Hepatocyte (in vitro differentiated cells): ENCODE measurements around the gene TNFSF15. TPM values are rescaled to one million over a fixed set of nuclear protein-coding genes. Genes with fewer than 3 reads are reported as not detected.

Experiments
- DNase-seq: peaks from one replicate; pipeline ENCODE4 v3.0.0-alpha.2; 2016; ENCODE audit warnings: low spot score
- H2AFZ ChIP-seq: fragments of 200-600 bp; sonication (generic); 2 replicates; pipeline ENCODE4 v1.6.0; 2016; ENCODE audit warnings: antibody characterized with exemption, mild to moderate bottlenecking
- H3K27ac ChIP-seq: fragments of 200-600 bp; sonication (generic); 2 replicates; pipeline ENCODE4 v1.5.1; 2016; ENCODE audit warnings: mild to moderate bottlenecking
- H3K27me3 ChIP-seq: fragments of 200-600 bp; sonication (generic); 2 replicates; pipeline ENCODE4 v1.6.1; 2016
- H3K36me3 ChIP-seq: fragments of 200-600 bp; sonication (generic); replicated peaks from 2 replicates; pipeline ENCODE4 v1.5.1; 2016; ENCODE audit warnings: low read depth; ENCODE audit not compliant: insufficient read depth
- H3K4me1 ChIP-seq: fragments of 200-600 bp; sonication (generic); 2 replicates; pipeline ENCODE4 v1.5.1; 2016; ENCODE audit warnings: mild to moderate bottlenecking, moderate library complexity; ENCODE audit not compliant: insufficient read depth
- H3K4me2 ChIP-seq: fragments of 200-600 bp; sonication (generic); 2 replicates; pipeline ENCODE4 v1.6.0; 2016
- H3K4me3 ChIP-seq: fragments of 200-600 bp; sonication (generic); 2 replicates; pipeline ENCODE4 v1.5.1; 2016; ENCODE audit warnings: mild to moderate bottlenecking
- H3K79me2 ChIP-seq: fragments of 200-600 bp; sonication (generic); 2 replicates; pipeline ENCODE4 v1.6.0; 2017; ENCODE audit warnings: mild to moderate bottlenecking
- H3K9me2 ChIP-seq: fragments of 200-600 bp; sonication (generic); replicated peaks from 2 replicates; pipeline ENCODE4 v1.6.0; 2017; ENCODE audit warnings: mild to moderate bottlenecking; ENCODE audit not compliant: insufficient read depth
- H3K9me3 ChIP-seq: fragments of 200-600 bp; sonication (generic); 2 replicates; pipeline ENCODE4 v1.5.1; 2016; ENCODE audit warnings: low read depth, mild to moderate bottlenecking
- H4K20me1 ChIP-seq: fragments of 200-600 bp; sonication (generic); 2 replicates; pipeline ENCODE4 v1.6.0; 2016; ENCODE audit warnings: mild to moderate bottlenecking; ENCODE audit not compliant: insufficient read depth, poor library complexity, severe bottlenecking
- EZH2 ChIP-seq: fragments of 200-600 bp; sonication (generic); IDR thresholded peaks from 2 replicates; pipeline ENCODE4 v1.6.1; 2016; ENCODE audit warnings: antibody characterized with exemption, mild to moderate bottlenecking, borderline replicate concordance
- EZH2phosphoT487 ChIP-seq: fragments of 200-600 bp; sonication (generic); IDR thresholded peaks from one replicate; pipeline ENCODE4 v1.6.1; 2018; ENCODE audit warnings: antibody characterized with exemption, mild to moderate bottlenecking, low read depth, moderate library complexity; ENCODE audit not compliant: unreplicated experiment, severe bottlenecking
- WGBS: methylation state at CpG from one replicate; pipeline ENCODE4 v1.1.6; 2016; ENCODE audit warnings: low lambda C conversion rate; ENCODE audit errors: missing lambda C conversion rate; 5-methylcytosine and 5-hydroxymethylcytosine counted together
- polyA plus RNA-seq: library from polyadenylated mRNA; unstranded; fragments of >200 nt; fragmentation: Nextera tagmentation; extraction: Ambion mirVana; gene quantifications from 2 replicates; pipeline ENCODE4 v1.2.1, GENCODE V29; 2016
- total RNA-seq: library from RNA; depleted of rRNA; stranded (reverse); fragments of >200 nt; gene quantifications from 2 replicates; pipeline ENCODE4 v1.2.3, GENCODE V29; 2014
- TF ChIP-seq, protein P1 (sequence below): fragments of 200-600 bp; sonication (generic); IDR thresholded peaks from 2 replicates; pipeline ENCODE4 v1.5.1; 2016; ENCODE audit warnings: antibody characterized with exemption, mild to moderate bottlenecking; ENCODE audit not compliant: poor library complexity

Gene TNFSF15
- total and polyA plus RNA-seq, 2 experiments from 2014 or later: 3.3 to 8.5 TPM

DNA sequence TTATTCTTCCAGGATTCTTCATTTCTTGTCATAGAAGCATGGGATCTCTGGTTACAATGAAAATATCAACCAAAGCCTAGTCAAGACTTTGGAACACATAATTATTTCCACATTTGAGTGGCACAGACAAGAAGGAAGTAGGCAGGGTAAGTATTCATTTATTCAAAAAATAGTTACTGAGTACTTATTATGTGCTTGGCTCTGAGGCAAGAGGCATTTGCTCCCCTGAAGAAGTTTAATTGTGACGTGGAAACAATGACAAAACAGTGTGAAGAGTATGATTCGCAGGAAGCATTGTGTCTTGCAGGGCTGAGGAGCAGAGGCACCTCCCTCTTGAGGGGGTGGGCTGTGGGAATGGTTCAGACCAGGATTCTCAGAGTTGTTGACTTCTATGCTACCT is 45.0 kb upstream of the TNFSF15 start:
- TF ChIP-seq, protein P1, sequence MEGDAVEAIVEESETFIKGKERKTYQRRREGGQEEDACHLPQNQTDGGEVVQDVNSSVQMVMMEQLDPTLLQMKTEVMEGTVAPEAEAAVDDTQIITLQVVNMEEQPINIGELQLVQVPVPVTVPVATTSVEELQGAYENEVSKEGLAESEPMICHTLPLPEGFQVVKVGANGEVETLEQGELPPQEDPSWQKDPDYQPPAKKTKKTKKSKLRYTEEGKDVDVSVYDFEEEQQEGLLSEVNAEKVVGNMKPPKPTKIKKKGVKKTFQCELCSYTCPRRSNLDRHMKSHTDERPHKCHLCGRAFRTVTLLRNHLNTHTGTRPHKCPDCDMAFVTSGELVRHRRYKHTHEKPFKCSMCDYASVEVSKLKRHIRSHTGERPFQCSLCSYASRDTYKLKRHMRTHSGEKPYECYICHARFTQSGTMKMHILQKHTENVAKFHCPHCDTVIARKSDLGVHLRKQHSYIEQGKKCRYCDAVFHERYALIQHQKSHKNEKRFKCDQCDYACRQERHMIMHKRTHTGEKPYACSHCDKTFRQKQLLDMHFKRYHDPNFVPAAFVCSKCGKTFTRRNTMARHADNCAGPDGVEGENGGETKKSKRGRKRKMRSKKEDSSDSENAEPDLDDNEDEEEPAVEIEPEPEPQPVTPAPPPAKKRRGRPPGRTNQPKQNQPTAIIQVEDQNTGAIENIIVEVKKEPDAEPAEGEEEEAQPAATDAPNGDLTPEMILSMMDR: no peak
- TF ChIP-seq EZH2: no peak
- TF ChIP-seq EZH2phosphoT487: no peak
- Histone ChIP-seq H3K9me2 (no peaks in the 10 kb centered on the region), H3K4me1 (peaks cover 29% of the 10 kb centered on the region), H3K27me3 (no peaks in the 10 kb centered on the region), H4K20me1 (no peaks in the 10 kb centered on the region), H3K27ac (no peak overlapping the region), H3K4me2 (no peak overlapping the region), H3K36me3 (no peaks in the 10 kb centered on the region), H3K4me3 (no peak overlapping the region), H3K9me3 (no peaks in the 10 kb centered on the region), H2AFZ (no peak overlapping the region), H3K79me2 (no peaks in the 10 kb centered on the region)
- DNase-seq: no peak
- 74% methylated on average over 2 of the region's 2 CpGs for WGBS

DNA sequence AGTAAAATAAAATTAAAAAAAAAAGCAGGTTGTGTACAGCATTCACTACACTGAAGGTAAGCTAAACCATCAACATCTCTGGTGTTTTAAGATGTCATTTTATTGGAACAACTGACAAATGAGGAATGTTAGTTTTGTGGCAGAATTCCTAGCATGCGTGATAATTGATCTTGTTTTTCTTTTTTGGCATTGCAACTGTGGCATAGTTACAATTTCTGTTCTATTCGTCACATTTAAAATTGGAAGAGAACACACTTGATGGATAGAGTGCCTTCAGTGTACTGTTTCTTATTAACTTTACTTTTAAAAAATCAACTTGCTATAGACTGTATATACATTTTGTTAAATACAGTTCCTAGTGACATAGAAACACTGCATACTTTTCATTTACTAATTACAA is 43.6 kb upstream of the TNFSF15 start:
- no peak overlapping the region for H3K4me3 ChIP-seq
- no peak for DNase-seq
- TF ChIP-seq EZH2phosphoT487: no peak
- TF ChIP-seq, protein P1: no peak
- TF ChIP-seq EZH2: no peak
- H3K79me2 ChIP-seq: no peaks in the 10 kb centered on the region
- H3K4me2 ChIP-seq: no peak overlapping the region
- no peaks in the 10 kb centered on the region for H3K9me2 ChIP-seq
- no peaks in the 10 kb centered on the region for H3K27me3 ChIP-seq
- H3K36me3 ChIP-seq: no peaks in the 10 kb centered on the region
- H3K27ac ChIP-seq: no peak overlapping the region
- 95% methylated on average over 2 of the region's 2 CpGs for WGBS
- no peaks in the 10 kb centered on the region for H3K9me3 ChIP-seq
- H2AFZ ChIP-seq: no peak overlapping the region
- H4K20me1 ChIP-seq: no peaks in the 10 kb centered on the region
- peaks cover 29% of the 10 kb centered on the region for H3K4me1 ChIP-seq

DNA sequence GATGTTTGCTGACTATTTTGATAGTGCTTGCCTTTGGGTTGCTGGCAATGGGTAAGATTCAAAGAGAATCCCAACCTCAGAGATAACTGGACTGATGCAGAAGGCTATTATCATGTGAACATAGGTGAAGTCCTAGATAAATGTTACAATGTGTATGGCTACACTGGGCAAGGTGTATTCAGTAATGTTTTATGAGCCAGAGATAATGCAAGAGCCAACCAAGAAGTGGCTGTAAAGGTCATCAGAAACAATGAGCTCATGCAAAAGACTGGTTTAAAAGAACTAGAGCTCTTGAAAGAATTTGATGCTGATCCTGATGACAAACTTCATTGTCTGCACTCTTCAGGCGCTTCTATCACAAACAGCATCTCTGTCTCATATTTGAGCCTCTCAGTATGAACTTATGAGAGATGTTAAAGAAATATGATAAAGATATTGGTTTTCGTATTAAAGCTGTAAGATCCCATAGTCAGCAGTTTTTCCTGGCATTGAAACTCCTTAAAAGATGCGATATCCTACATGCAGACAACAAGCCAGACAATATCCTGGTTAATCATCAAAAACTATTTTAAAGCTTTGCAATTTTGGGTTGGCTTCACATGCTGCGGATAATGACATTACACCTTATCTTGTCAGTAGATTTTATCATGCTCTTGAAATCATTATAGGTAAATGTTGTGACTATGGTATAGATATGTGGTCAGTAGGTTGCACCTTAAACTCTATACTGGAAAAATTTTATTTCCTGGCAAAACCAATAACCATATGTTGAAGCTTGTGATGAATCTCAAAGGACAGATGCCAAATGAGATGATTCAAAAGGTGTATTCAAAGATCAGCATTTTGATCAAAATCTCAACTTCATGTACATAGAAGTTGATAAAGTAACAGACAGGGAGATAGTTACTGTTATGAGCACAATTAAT is 41.9 kb upstream of the TNFSF15 start:
- no peaks in the 10 kb centered on the region for H3K9me2 ChIP-seq
- H3K4me2 ChIP-seq: no peak overlapping the region
- peaks cover 16% of the 10 kb centered on the region for H3K4me1 ChIP-seq
- 98% methylated on average over 4 of the region's 4 CpGs for WGBS
- H3K27me3 ChIP-seq: no peaks in the 10 kb centered on the region
- TF ChIP-seq, protein P1: no peak
- TF ChIP-seq EZH2 (no peak), EZH2phosphoT487 (no peak)
- no peaks in the 10 kb centered on the region for H3K9me3 ChIP-seq
- no peaks in the 10 kb centered on the region for H3K79me2 ChIP-seq
- H4K20me1 ChIP-seq: no peaks in the 10 kb centered on the region
- H3K27ac ChIP-seq: no peak overlapping the region
- H2AFZ ChIP-seq: no peak overlapping the region
- no peaks in the 10 kb centered on the region for H3K36me3 ChIP-seq
- no peak overlapping the region for H3K4me3 ChIP-seq
- no peak for DNase-seq
